CD14-positive monocyte (primary cell): ENCODE data around the gene ADAMTS20. TPM values are rescaled to one million over a fixed set of nuclear protein-coding genes. Genes with fewer than 3 reads are reported as not detected.

ENCODE experiments used
- DNase-seq, 3 donors: peaks; one replicate each; pipeline ENCODE4 v3.0.0-alpha.2; 2011 to 2022
- H2AFZ ChIP-seq: 2 replicates; pipeline ENCODE4 v1.6.0; 2012; ENCODE audit warnings: mild to moderate bottlenecking, low read depth, low read length, inconsistent platforms; ENCODE audit not compliant: insufficient read depth, poor library complexity, severe bottlenecking
- H3K27ac ChIP-seq, 2 donors: 1 replicate in 1 of 2; 2 replicates in 1 of 2; pipeline ENCODE4 v1.5.1; 2012 to 2013; ENCODE audit warnings: low read length in 2 of 2, control low read depth in 1 of 2, inconsistent platforms in 1 of 2, low read depth in 1 of 2, mild to moderate bottlenecking in 1 of 2
- H3K27me3 ChIP-seq, 2 donors: one replicate each; pipeline versions ENCODE4 v1.6.0 to v1.6.1; 2011 to 2013; ENCODE audit warnings: low read length in 2 of 2; ENCODE audit not compliant: control insufficient read depth in 2 of 2, insufficient read depth in 2 of 2
- H3K36me3 ChIP-seq, 2 donors: replicated peaks in 1 of 2; 1 replicate in 1 of 2; 2 replicates in 1 of 2; pipeline versions ENCODE4 v1.5.1 to v1.6.1; 2012 to 2013; ENCODE audit warnings: low read length in 2 of 2, control low read depth in 1 of 2, inconsistent platforms in 1 of 2, mild to moderate bottlenecking in 1 of 2; ENCODE audit not compliant: insufficient read depth in 2 of 2, control insufficient read depth in 1 of 2
- H3K4me1 ChIP-seq, 2 donors: 1 replicate in 1 of 2; 2 replicates in 1 of 2; pipeline versions ENCODE4 v1.5.1 to v1.6.1; 2012 to 2013; ENCODE audit warnings: low read length in 2 of 2, control low read depth in 1 of 2, inconsistent platforms in 1 of 2, mild to moderate bottlenecking in 1 of 2, moderate library complexity in 1 of 2; ENCODE audit not compliant: insufficient read depth in 2 of 2, control insufficient read depth in 1 of 2
- H3K4me2 ChIP-seq: replicated peaks from 2 replicates; pipeline ENCODE3; 2012; ENCODE audit warnings: low read length, moderate library complexity, mild to moderate bottlenecking; ENCODE audit not compliant: poor library complexity, severe bottlenecking; ENCODE audit errors: extremely low read depth
- H3K4me3 ChIP-seq, 3 experiments: fragments of 200-600 bp in 1 of 3; sonication (generic) in 1 of 3; replicated peaks in 1 of 3; 1 replicate in 2 of 3; 2 replicates in 1 of 3; pipeline ENCODE4 v1.5.1; 2011 to 2013; ENCODE audit warnings: low read length in 3 of 3, mild to moderate bottlenecking in 3 of 3, control low read depth in 2 of 3, low read depth in 2 of 3, inconsistent platforms in 1 of 3, moderate library complexity in 1 of 3
- H3K79me2 ChIP-seq: 2 replicates; pipeline ENCODE4 v1.6.0; 2012; ENCODE audit warnings: mild to moderate bottlenecking, control low read depth, inconsistent platforms, low read length, moderate library complexity; ENCODE audit not compliant: insufficient read depth
- H3K9ac ChIP-seq: 2 replicates; pipeline ENCODE4 v1.6.0; 2017; ENCODE audit warnings: low read length, mild to moderate bottlenecking; ENCODE audit not compliant: insufficient read depth, poor library complexity, severe bottlenecking
- H3K9me3 ChIP-seq, 2 donors: replicated peaks in 1 of 2; 1 replicate in 1 of 2; 2 replicates in 1 of 2; pipeline versions ENCODE4 v1.5.1 to v1.6.1; 2012 to 2013; ENCODE audit warnings: low read length in 2 of 2, control low read depth in 1 of 2; ENCODE audit not compliant: control insufficient read depth in 1 of 2, insufficient read depth in 1 of 2
- H4K20me1 ChIP-seq: 2 replicates; pipeline ENCODE4 v1.6.0; 2012; ENCODE audit warnings: mild to moderate bottlenecking, low read length, control low read depth, moderate library complexity; ENCODE audit not compliant: insufficient read depth
- H3K27ac Mint-ChIP-seq, 7 donors: one replicate each; pipeline ENCODE4 v1.8.0; 2020; ENCODE audit warnings: mild to moderate bottlenecking in 7 of 7, mixed read lengths in 7 of 7, moderate library complexity in 6 of 7, inconsistent platforms in 2 of 7
- H3K27me3 Mint-ChIP-seq, 3 donors: one replicate each; pipeline ENCODE4 v1.8.0; 2021 to 2022; ENCODE audit warnings: low read depth in 3 of 3, mild to moderate bottlenecking in 3 of 3, mixed read lengths in 3 of 3, moderate library complexity in 3 of 3, inconsistent platforms in 1 of 3
- H3K36me3 Mint-ChIP-seq, 2 donors: one replicate each; pipeline ENCODE4 v1.8.0; 2020; ENCODE audit warnings: mixed read lengths in 2 of 2, inconsistent platforms in 1 of 2, mild to moderate bottlenecking in 1 of 2
- H3K4me1 Mint-ChIP-seq: one replicate; pipeline ENCODE4 v1.8.0; 2020; ENCODE audit warnings: mild to moderate bottlenecking, mixed read lengths
- H3K4me3 Mint-ChIP-seq, 2 donors: one replicate each; pipeline ENCODE4 v1.8.0; 2020; ENCODE audit warnings: mild to moderate bottlenecking in 2 of 2, mixed read lengths in 2 of 2, moderate library complexity in 1 of 2
- H3K9me3 Mint-ChIP-seq, 7 donors: one replicate each; pipeline ENCODE4 v1.8.0; 2020 to 2022; ENCODE audit warnings: mixed read lengths in 7 of 7, mild to moderate bottlenecking in 6 of 7, moderate library complexity in 6 of 7, inconsistent platforms in 2 of 7
- WGBS: methylation state at CpG from one replicate; pipeline ENCODE4 v1.1.5; 2013; ENCODE audit warnings: missing lambda C conversion rate; ENCODE audit not compliant: insufficient coverage; 5-methylcytosine and 5-hydroxymethylcytosine counted together
- intact Hi-C, 2 donors: fragments of 100-400 bp; cut with micrococcal nuclease; formaldehyde crosslinking; loops; one replicate each; pipeline versions ENCODE4 v1.15.0 to v1.15.1; 2023
- polyA plus RNA-seq, 3 donors: library from polyadenylated mRNA; depleted of rRNA in 1 of 3; unstranded in 2 of 3; stranded (reverse) in 1 of 3; fragments of 300-500 nt in 2 of 3; fragments of >200 nt in 1 of 3; fragmentation: Illumina TruSeq in 2 of 3; gene quantifications; 1 replicate in 2 of 3; 2 replicates in 1 of 3; pipeline ENCODE4 v1.2.3, GENCODE V29; 2012 to 2021
- TF ChIP-seq, protein P1 (sequence below): fragments of 200-600 bp; IDR thresholded peaks from one replicate; pipeline ENCODE4 v1.8.0; 2022; ENCODE audit warnings: antibody characterized with exemption, mild to moderate bottlenecking

The ADAMTS20 gene
- polyA plus RNA-seq, 3 donors, result not detected

DNA sequence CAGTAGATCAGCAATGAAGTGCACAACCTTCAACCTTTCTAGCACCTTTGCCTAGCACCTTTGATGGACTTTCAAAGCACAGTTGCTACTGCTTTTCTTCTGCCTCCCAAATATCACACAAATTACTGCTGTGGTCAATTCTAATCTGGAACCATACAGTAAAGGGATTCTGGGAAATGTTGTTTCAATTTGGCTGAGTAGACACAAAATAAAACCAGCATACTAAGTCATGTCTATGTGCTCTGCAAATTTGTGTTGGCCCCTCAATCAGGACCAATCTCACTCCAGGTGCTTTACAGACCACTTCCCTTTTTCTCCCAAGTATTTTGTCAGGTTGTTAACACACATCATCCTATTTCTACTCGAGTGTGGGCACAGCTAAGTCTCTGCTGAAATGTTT, 38.3 kb upstream of the ADAMTS20 start:
- H3K4me3 ChIP-seq, result no peak overlapping the region
- no peaks in the 10 kb centered on the region for H3K4me1 ChIP-seq
- no peak for DNase-seq
- no peak overlapping the region for H3K4me2 ChIP-seq
- intact Hi-C loops, result no loop called here
- Mint-ChIP-seq H3K9me3 (peaks cover 0 to 3% (median 0%) of the 10 kb centered on the region in 7 donors), H3K27me3 (no peaks in the 10 kb centered on the region), H3K36me3 (no peaks in the 10 kb centered on the region), H3K4me3 (no peak overlapping the region), H3K4me1 (no peaks in the 10 kb centered on the region), H3K27ac (no peak overlapping the region)
- no peak overlapping the region for H3K27ac ChIP-seq
- H2AFZ ChIP-seq, result no peak overlapping the region
- no peak overlapping the region for H3K9ac ChIP-seq
- H4K20me1 ChIP-seq, result no peaks in the 10 kb centered on the region
- no peaks in the 10 kb centered on the region for H3K36me3 ChIP-seq
- H3K9me3 ChIP-seq, result peaks cover 0 to 2% of the 10 kb centered on the region in 2 donors
- TF ChIP-seq, protein P1, sequence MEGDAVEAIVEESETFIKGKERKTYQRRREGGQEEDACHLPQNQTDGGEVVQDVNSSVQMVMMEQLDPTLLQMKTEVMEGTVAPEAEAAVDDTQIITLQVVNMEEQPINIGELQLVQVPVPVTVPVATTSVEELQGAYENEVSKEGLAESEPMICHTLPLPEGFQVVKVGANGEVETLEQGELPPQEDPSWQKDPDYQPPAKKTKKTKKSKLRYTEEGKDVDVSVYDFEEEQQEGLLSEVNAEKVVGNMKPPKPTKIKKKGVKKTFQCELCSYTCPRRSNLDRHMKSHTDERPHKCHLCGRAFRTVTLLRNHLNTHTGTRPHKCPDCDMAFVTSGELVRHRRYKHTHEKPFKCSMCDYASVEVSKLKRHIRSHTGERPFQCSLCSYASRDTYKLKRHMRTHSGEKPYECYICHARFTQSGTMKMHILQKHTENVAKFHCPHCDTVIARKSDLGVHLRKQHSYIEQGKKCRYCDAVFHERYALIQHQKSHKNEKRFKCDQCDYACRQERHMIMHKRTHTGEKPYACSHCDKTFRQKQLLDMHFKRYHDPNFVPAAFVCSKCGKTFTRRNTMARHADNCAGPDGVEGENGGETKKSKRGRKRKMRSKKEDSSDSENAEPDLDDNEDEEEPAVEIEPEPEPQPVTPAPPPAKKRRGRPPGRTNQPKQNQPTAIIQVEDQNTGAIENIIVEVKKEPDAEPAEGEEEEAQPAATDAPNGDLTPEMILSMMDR, result no peak
- H3K79me2 ChIP-seq, result no peaks in the 10 kb centered on the region
- H3K27me3 ChIP-seq, result no peaks in the 10 kb centered on the region
- WGBS, result no CpG with 5 or more reads among the region's 1 CpG

DNA sequence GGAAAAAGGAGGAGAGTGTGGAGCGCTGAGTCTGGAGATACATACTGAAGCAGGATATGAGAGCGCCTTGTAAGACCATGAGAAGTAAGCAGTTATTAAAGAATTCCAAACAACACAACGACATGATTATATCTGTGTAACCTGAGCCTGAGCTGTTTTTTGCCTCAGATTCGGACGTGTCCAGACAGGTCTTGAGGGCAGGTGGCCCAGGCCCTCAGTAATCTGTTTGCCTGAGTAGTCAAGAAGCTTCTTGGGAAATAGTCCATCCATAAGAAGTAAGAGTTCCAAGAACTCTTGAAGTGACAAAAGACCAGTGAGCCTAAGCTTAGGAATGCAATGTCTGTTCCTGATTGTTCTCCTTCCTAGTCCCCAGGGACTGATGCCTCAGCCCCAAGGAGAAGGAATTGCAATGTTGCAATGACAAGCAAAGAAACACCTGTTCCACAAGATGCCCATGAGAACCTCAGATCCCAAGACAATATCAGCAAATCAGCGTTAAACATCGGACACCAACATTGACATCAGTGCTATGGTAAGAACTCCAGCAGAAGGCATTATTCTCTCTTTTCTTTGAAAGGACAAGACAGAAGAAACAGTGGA, 34.7 kb upstream of the ADAMTS20 start:
- H3K27me3 Mint-ChIP-seq, result no peaks in the 10 kb centered on the region
- Histone ChIP-seq H3K9me3 (peaks cover 0 to 2% of the 10 kb centered on the region in 2 donors), H3K4me2 (no peak overlapping the region), H3K4me3 (no peak overlapping the region), H3K36me3 (no peaks in the 10 kb centered on the region), H2AFZ (no peak overlapping the region), H3K4me1 (no peaks in the 10 kb centered on the region), H3K9ac (no peak overlapping the region), H3K27ac (no peak overlapping the region), H3K79me2 (no peaks in the 10 kb centered on the region), H3K27me3 (no peaks in the 10 kb centered on the region), H4K20me1 (no peaks in the 10 kb centered on the region)
- intact Hi-C loops, result no loop called here
- no peaks in the 10 kb centered on the region for H3K4me1 Mint-ChIP-seq
- 100% methylated on average over 2 of the region's 7 CpGs for WGBS
- no peaks in the 10 kb centered on the region for H3K36me3 Mint-ChIP-seq
- no peak overlapping the region for H3K27ac Mint-ChIP-seq
- no peak overlapping the region for H3K4me3 Mint-ChIP-seq
- no peak for DNase-seq
- TF ChIP-seq, protein P1, result no peak
- H3K9me3 Mint-ChIP-seq, result peaks cover 0 to 2% (median 0%) of the 10 kb centered on the region in 7 donors
